Measurements from ENCODE around the gene CEP128.

Gene CEP128

GRCh38 chr14:80754696-80755095 is 186.8 kb downstream of the CEP128 start:
- H3K4me3 ChIP-seq (ENCODE audit: low read depth, low read length) = no peak overlapping the region
- H3K27me3 ChIP-seq (ENCODE audit: insufficient read depth, low read length) = no peaks in the 10 kb centered on the region
- H3K79me2 ChIP-seq (ENCODE audit: control insufficient read depth, insufficient read depth, low read length, unreplicated experiment) = no peaks in the 10 kb centered on the region
- H3K4me1 ChIP-seq (ENCODE audit: control insufficient read depth, insufficient read depth, low read length, unreplicated experiment) = no peaks in the 10 kb centered on the region
- no peak overlapping the region for H3K27ac ChIP-seq (ENCODE audit: low read depth, low read length)
- no peaks in the 10 kb centered on the region for H3K36me3 ChIP-seq (ENCODE audit: insufficient read depth, low read length)
- no peak overlapping the region for H2AFZ ChIP-seq (ENCODE audit: low read length, unreplicated experiment)

DNA sequence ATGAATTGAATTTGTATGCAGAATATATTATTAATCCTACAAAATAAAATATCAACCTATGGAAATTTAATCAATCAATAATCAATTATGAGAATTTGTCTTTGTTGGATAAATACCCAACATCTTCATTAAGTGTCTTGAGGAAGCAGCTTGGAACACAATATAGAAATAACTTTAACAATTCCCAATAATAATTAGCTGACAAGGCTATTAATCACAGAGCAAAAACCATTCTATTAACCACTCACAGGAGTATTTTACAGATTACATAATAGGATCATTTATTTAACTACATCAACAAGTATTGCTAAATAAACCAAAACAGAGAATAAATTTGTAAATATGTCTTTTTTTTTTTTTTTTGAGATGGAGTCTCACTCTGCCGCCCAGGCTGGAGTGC is 190.3 kb downstream of the CEP128 start:
- Histone ChIP-seq H3K79me2 (ENCODE audit: control insufficient read depth, insufficient read depth, low read length, unreplicated experiment) (no peaks in the 10 kb centered on the region), H2AFZ (ENCODE audit: low read length, unreplicated experiment) (no peak overlapping the region), H3K4me1 (ENCODE audit: control insufficient read depth, insufficient read depth, low read length, unreplicated experiment) (no peaks in the 10 kb centered on the region), H3K36me3 (ENCODE audit: insufficient read depth, low read length) (0 out of 2 replicates have a peak, but pooled peaks cover 3% of the 10 kb centered on the region), H3K27me3 (ENCODE audit: insufficient read depth, low read length) (no peaks in the 10 kb centered on the region), H3K4me3 (ENCODE audit: low read depth, low read length) (no peak overlapping the region), H3K27ac (ENCODE audit: low read depth, low read length) (no peak overlapping the region)

DNA sequence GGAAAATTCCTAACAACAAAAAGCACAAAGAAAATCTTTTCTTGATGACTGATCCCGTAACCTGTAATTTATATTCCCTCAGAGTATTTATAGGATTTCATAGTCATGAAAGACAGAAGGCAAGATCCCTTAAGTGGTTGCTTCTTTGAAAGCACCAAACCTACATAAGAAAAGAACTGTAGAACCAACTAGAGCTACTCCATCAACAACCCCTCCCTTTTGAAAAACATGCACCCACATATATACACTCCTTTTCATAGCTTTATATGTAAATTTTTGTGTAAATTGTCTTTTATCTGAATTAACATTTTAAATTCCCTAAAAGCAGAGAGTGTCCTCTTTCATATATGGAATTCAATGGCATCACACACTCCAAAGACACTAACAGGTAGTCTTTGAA is 215.3 kb downstream of the CEP128 start:
- Histone ChIP-seq H3K79me2 (ENCODE audit: control insufficient read depth, insufficient read depth, low read length, unreplicated experiment) (no peaks in the 10 kb centered on the region), H3K36me3 (ENCODE audit: insufficient read depth, low read length) (no peaks in the 10 kb centered on the region), H3K27ac (ENCODE audit: low read depth, low read length) (no peak overlapping the region), H3K4me3 (ENCODE audit: low read depth, low read length) (no peak overlapping the region), H2AFZ (ENCODE audit: low read length, unreplicated experiment) (no peak overlapping the region), H3K4me1 (ENCODE audit: control insufficient read depth, insufficient read depth, low read length, unreplicated experiment) (no peaks in the 10 kb centered on the region), H3K27me3 (ENCODE audit: insufficient read depth, low read length) (no peaks in the 10 kb centered on the region)

GRCh38 chr14:80718940-80719339 is 222.6 kb downstream of the CEP128 start:
- Histone ChIP-seq H3K27me3 (ENCODE audit: insufficient read depth, low read length) (no peaks in the 10 kb centered on the region), H3K79me2 (ENCODE audit: control insufficient read depth, insufficient read depth, low read length, unreplicated experiment) (no peaks in the 10 kb centered on the region), H3K36me3 (ENCODE audit: insufficient read depth, low read length) (no peaks in the 10 kb centered on the region), H3K27ac (ENCODE audit: low read depth, low read length) (no peak overlapping the region), H3K4me3 (ENCODE audit: low read depth, low read length) (no peak overlapping the region), H3K4me1 (ENCODE audit: control insufficient read depth, insufficient read depth, low read length, unreplicated experiment) (no peaks in the 10 kb centered on the region), H2AFZ (ENCODE audit: low read length, unreplicated experiment) (no peak overlapping the region)

- no peaks in the 10 kb centered on the region for H3K4me1 ChIP-seq (ENCODE audit: control insufficient read depth, insufficient read depth, low read length, unreplicated experiment)
- no peaks in the 10 kb centered on the region for H3K79me2 ChIP-seq (ENCODE audit: control insufficient read depth, insufficient read depth, low read length, unreplicated experiment)
- H3K36me3 ChIP-seq (ENCODE audit: insufficient read depth, low read length) = no peaks in the 10 kb centered on the region
- H2AFZ ChIP-seq (ENCODE audit: low read length, unreplicated experiment) = no peak overlapping the region
- no peak overlapping the region for H3K27ac ChIP-seq (ENCODE audit: low read depth, low read length)
- H3K4me3 ChIP-seq (ENCODE audit: low read depth, low read length) = no peak overlapping the region
- no peaks in the 10 kb centered on the region for H3K27me3 ChIP-seq (ENCODE audit: insufficient read depth, low read length)
These were observed 227.1 kb downstream of the CEP128 start for GRCh38 chr14:80714474-80714873.

GRCh38 chr14:80713076-80713850 is 228.3 kb downstream of the CEP128 start:
- Histone ChIP-seq H3K4me1 (ENCODE audit: control insufficient read depth, insufficient read depth, low read length, unreplicated experiment) (no peaks in the 10 kb centered on the region), H3K27ac (ENCODE audit: low read depth, low read length) (no peak overlapping the region), H3K4me3 (ENCODE audit: low read depth, low read length) (no peak overlapping the region)

DNA sequence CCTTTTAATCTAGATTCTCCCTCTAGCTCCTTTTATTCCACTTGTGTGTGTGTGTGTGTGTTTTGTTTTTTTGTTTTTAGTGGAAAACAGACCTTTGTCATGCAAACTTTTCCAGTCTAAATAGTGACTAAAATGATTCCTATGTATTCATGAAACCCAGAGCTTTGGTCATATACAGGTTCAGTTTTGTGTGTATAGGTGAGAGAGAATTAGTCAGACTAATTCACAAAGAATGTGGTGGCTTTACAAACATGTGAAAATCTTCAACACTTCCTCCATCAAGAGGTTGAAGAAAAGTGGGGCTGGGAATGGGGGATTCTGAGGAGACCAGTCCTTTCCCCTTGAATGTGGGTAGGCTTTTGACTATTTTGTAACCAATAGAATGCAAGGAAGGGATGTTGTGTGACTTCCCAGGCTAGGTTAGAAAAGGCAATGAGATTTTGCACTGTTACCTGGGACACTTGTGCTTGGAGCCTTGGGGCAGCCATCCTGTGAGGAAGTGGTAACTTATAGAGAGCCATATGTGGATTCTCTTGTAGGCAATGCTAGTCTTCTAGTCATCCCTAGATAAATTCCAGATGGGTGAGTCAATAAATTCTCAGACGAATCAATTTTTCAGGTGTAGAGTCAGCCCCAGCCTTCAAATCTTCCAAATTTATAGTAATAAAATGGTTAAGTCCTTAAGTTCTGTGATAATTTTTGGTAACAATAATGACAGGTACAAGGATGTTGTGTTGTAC is 236.1 kb downstream of the CEP128 start:
- Histone ChIP-seq H3K79me2 (ENCODE audit: control insufficient read depth, insufficient read depth, low read length, unreplicated experiment) (no peaks in the 10 kb centered on the region), H3K4me3 (ENCODE audit: low read depth, low read length) (no peak overlapping the region), H2AFZ (ENCODE audit: low read length, unreplicated experiment) (no peak overlapping the region), H3K36me3 (ENCODE audit: insufficient read depth, low read length) (no peaks in the 10 kb centered on the region), H3K4me1 (ENCODE audit: control insufficient read depth, insufficient read depth, low read length, unreplicated experiment) (no peaks in the 10 kb centered on the region), H3K27me3 (ENCODE audit: insufficient read depth, low read length) (no peaks in the 10 kb centered on the region), H3K27ac (ENCODE audit: low read depth, low read length) (no peak overlapping the region)

More at GRCh38 chr14:80713076-80713850, 228.3 kb downstream of the CEP128 start:
- Histone ChIP-seq H3K79me2 (ENCODE audit: control insufficient read depth, insufficient read depth, low read length, unreplicated experiment) (no peaks in the 10 kb centered on the region), H3K27me3 (ENCODE audit: insufficient read depth, low read length) (no peaks in the 10 kb centered on the region), H2AFZ (ENCODE audit: low read length, unreplicated experiment) (no peak overlapping the region), H3K36me3 (ENCODE audit: insufficient read depth, low read length) (no peaks in the 10 kb centered on the region)

DNA sequence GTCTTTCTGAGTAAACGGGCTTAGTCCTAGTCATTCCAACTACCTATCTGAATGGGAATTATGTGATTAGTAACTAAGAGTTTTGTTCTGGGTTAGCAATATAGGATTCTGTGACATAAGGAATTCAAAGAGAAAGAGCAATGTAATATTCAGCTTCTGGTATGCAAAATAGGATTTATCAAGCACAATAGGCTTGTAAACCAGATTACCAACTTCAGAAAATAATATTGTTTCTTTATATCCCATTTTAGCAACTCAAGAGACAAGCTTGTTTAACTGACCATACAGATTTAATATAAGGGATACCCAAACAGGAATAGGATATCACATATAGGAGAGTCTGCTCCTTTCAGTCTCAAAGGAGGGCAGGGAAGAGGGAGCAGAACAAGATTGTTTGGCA is 240.9 kb downstream of the CEP128 start:
- Histone ChIP-seq H3K27ac (ENCODE audit: low read depth, low read length) (no peak overlapping the region), H3K4me3 (ENCODE audit: low read depth, low read length) (no peak overlapping the region), H3K27me3 (ENCODE audit: insufficient read depth, low read length) (no peaks in the 10 kb centered on the region), H3K79me2 (ENCODE audit: control insufficient read depth, insufficient read depth, low read length, unreplicated experiment) (no peaks in the 10 kb centered on the region), H3K4me1 (ENCODE audit: control insufficient read depth, insufficient read depth, low read length, unreplicated experiment) (no peaks in the 10 kb centered on the region), H2AFZ (ENCODE audit: low read length, unreplicated experiment) (no peak overlapping the region), H3K36me3 (ENCODE audit: insufficient read depth, low read length) (no peaks in the 10 kb centered on the region)

GRCh38 chr14:80699861-80700260 is 241.7 kb downstream of the CEP128 start:
- Histone ChIP-seq H3K27ac (ENCODE audit: low read depth, low read length) (no peak overlapping the region), H3K36me3 (ENCODE audit: insufficient read depth, low read length) (no peaks in the 10 kb centered on the region), H3K4me3 (ENCODE audit: low read depth, low read length) (no peak overlapping the region), H2AFZ (ENCODE audit: low read length, unreplicated experiment) (no peak overlapping the region), H3K4me1 (ENCODE audit: control insufficient read depth, insufficient read depth, low read length, unreplicated experiment) (no peaks in the 10 kb centered on the region), H3K79me2 (ENCODE audit: control insufficient read depth, insufficient read depth, low read length, unreplicated experiment) (no peaks in the 10 kb centered on the region), H3K27me3 (ENCODE audit: insufficient read depth, low read length) (no peaks in the 10 kb centered on the region)

DNA sequence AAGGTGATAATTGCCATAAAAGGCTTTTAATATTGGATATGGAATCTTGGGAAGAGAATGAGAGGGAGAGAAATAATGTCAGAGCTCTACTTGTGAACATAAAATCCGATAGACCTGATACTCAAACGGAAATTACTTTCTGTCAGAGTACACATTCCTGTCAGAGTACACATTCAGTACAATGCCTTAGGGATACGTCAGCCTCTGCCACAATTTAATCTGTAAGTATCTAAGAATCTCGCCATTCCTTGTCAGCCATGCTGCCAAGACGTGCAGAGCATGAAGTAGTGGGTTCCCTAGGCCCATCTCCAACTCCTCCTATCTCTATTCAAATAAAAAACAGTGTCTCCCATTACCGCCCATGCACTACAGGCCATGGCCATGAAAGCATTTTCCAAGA is 242.6 kb downstream of the CEP128 start:
- H3K4me3 ChIP-seq (ENCODE audit: low read depth, low read length) = no peak overlapping the region
- H3K27ac ChIP-seq (ENCODE audit: low read depth, low read length) = no peak overlapping the region
- no peaks in the 10 kb centered on the region for H3K27me3 ChIP-seq (ENCODE audit: insufficient read depth, low read length)
- no peaks in the 10 kb centered on the region for H3K36me3 ChIP-seq (ENCODE audit: insufficient read depth, low read length)
- no peaks in the 10 kb centered on the region for H3K4me1 ChIP-seq (ENCODE audit: control insufficient read depth, insufficient read depth, low read length, unreplicated experiment)
- no peaks in the 10 kb centered on the region for H3K79me2 ChIP-seq (ENCODE audit: control insufficient read depth, insufficient read depth, low read length, unreplicated experiment)
- no peak overlapping the region for H2AFZ ChIP-seq (ENCODE audit: low read length, unreplicated experiment)

- Histone ChIP-seq H3K4me1 (ENCODE audit: control insufficient read depth, insufficient read depth, low read length, unreplicated experiment) (no peaks in the 10 kb centered on the region), H3K36me3 (ENCODE audit: insufficient read depth, low read length) (no peaks in the 10 kb centered on the region), H3K27ac (ENCODE audit: low read depth, low read length) (no peak overlapping the region), H3K79me2 (ENCODE audit: control insufficient read depth, insufficient read depth, low read length, unreplicated experiment) (no peaks in the 10 kb centered on the region), H3K27me3 (ENCODE audit: insufficient read depth, low read length) (no peaks in the 10 kb centered on the region), H2AFZ (ENCODE audit: low read length, unreplicated experiment) (no peak overlapping the region), H3K4me3 (ENCODE audit: low read depth, low read length) (no peak overlapping the region)
These were observed 245.7 kb downstream of the CEP128 start for GRCh38 chr14:80695869-80696268.
